K562 (cell line): Measurements from ENCODE around the gene LIMS2. TPM values are rescaled to one million over a fixed set of nuclear protein-coding genes. Genes with fewer than 3 reads are reported as not detected.

Experiments
- ATAC-seq: fragments of 200-7000 bp; cut with Tn5 transposase; 3 replicates; pipeline ENCODE4 v1.9.1; 2020; ENCODE audit warnings: moderate library complexity
- BruUV-seq: library from RNA; stranded (reverse); fragments of 400-500 nt; replicated peaks from 2 replicates; lab custom pipeline; 2021; lab: Mats Ljungman, UMichigan
- CTCF ChIA-PET: fragments of 300-600 bp; formaldehyde crosslinking; extraction: SDS; loops from one replicate; lab custom pipeline; 2021; ENCODE audit warnings: low intra/inter-chr PET ratio; lab: Yijun Ruan, JAX
- POLR2A ChIA-PET: fragments of 300-600, 350-650 bp; sonication (Branson Sonifier 250); formaldehyde crosslinking; extraction: SDS; loops from one replicate; lab custom pipeline; 2021; ENCODE audit warnings: antibody characterized with exemption, inconsistent platforms; lab: Yijun Ruan, JAX
- DNase-seq, 4 experiments: peaks; one replicate each; pipeline versions ENCODE4 v3.0.0 to v3.0.0-alpha.2; 2011 to 2018; ENCODE audit warnings: low spot score in 3 of 4, mixed read lengths in 3 of 4; ENCODE audit errors: extremely low read depth in 1 of 4
- FAIRE-seq: peaks from 2 replicates; lab custom pipeline; 2011; peaks lifted over from hg19 to GRCh38; lab: Jason Lieb, UNC
- H2AFZ ChIP-seq: 2 replicates; pipeline ENCODE4 v1.6.0; 2011; ENCODE audit warnings: low read depth, low read length, control low read depth, inconsistent platforms
- H3K27ac ChIP-seq: fragments of 200-600 bp; 3 replicates; pipeline ENCODE4 v1.8.0; 2011; ENCODE audit warnings: low read depth, mild to moderate bottlenecking, control low read depth, inconsistent platforms, low read length, moderate library complexity, mixed read lengths; ENCODE audit errors: extremely low read depth
- H3K27me3 ChIP-seq, 2 experiments: fragments of 300-600 bp in 1 of 2; 2 replicates in 1 of 2; 3 replicates in 1 of 2; pipeline versions ENCODE4 v1.6.0 to v1.8.0; 2011; ENCODE audit warnings: inconsistent platforms in 2 of 2, low read length in 2 of 2, mild to moderate bottlenecking in 1 of 2, mixed read lengths in 1 of 2, moderate library complexity in 1 of 2; ENCODE audit not compliant: control insufficient read depth in 2 of 2, insufficient read depth in 2 of 2
- H3K36me3 ChIP-seq: fragments of 300-600 bp; 3 replicates; pipeline ENCODE4 v1.8.0; 2011; ENCODE audit warnings: mild to moderate bottlenecking, low read length, inconsistent platforms; ENCODE audit not compliant: control insufficient read depth, insufficient read depth
- H3K4me1 ChIP-seq, 2 experiments: fragments of 200-600 bp in 1 of 2; replicated peaks in 1 of 2; 2 replicates in 1 of 2; 3 replicates in 1 of 2; pipeline versions ENCODE4 v1.5.1 to v1.8.0; 2011; ENCODE audit warnings: inconsistent platforms in 2 of 2, low read length in 2 of 2, mild to moderate bottlenecking in 1 of 2, mixed read lengths in 1 of 2, moderate library complexity in 1 of 2; ENCODE audit not compliant: control insufficient read depth in 2 of 2, insufficient read depth in 2 of 2
- H3K4me2 ChIP-seq: 2 replicates; pipeline ENCODE4 v1.6.1; 2011; ENCODE audit warnings: low read length, control low read depth, inconsistent platforms, mixed read lengths; ENCODE audit not compliant: insufficient read depth
- H3K4me3 ChIP-seq: fragments of 200-600 bp; sonication (generic), shearing (Covaris generic); 2 replicates; pipeline ENCODE4 v1.5.1; 2016; ENCODE audit warnings: control low read depth, inconsistent platforms
- H3K79me2 ChIP-seq: fragments of 200-600 bp; 3 replicates; pipeline ENCODE4 v1.8.0; 2011; ENCODE audit warnings: low read length, inconsistent platforms; ENCODE audit not compliant: control insufficient read depth, insufficient read depth
- H3K9ac ChIP-seq, 2 experiments: 2 replicates each; pipeline versions ENCODE4 v1.6.0 to v1.6.1; 2011; ENCODE audit warnings: low read depth in 2 of 2, low read length in 2 of 2, control low read depth in 1 of 2, inconsistent platforms in 1 of 2, mild to moderate bottlenecking in 1 of 2, mixed read lengths in 1 of 2; ENCODE audit not compliant: insufficient read depth in 1 of 2
- H3K9me1 ChIP-seq: one replicate; pipeline ENCODE4 v1.6.0; 2011; ENCODE audit warnings: inconsistent platforms, mild to moderate bottlenecking, low read length, moderate library complexity; ENCODE audit not compliant: control insufficient read depth, insufficient read depth
- H3K9me3 ChIP-seq: replicated peaks from 2 replicates; pipeline ENCODE4 v1.5.1; 2011; ENCODE audit warnings: low read depth, low read length, inconsistent platforms; ENCODE audit not compliant: control insufficient read depth, insufficient read depth
- H4K20me1 ChIP-seq: replicated peaks from 2 replicates; pipeline ENCODE4 v1.6.1; 2011; ENCODE audit warnings: low read length, inconsistent platforms, mixed read lengths; ENCODE audit not compliant: control insufficient read depth, insufficient read depth
- EGR1 ChIP-seq: fragments of 450-650 bp; conservative IDR thresholded peaks from 2 replicates; pipeline ENCODE4 v1.6.1; 2017; ENCODE audit warnings: mild to moderate bottlenecking
- EP300 ChIP-seq: IDR thresholded peaks from 2 replicates; pipeline ENCODE4 v1.6.1; 2012; ENCODE audit warnings: low read length, improper control_type of control experiment
- HMBOX1 ChIP-seq: sonication (generic); IDR thresholded peaks from 2 replicates; pipeline ENCODE4 v1.6.1; 2016
- KAT8 ChIP-seq: fragments of 450-650 bp; IDR thresholded peaks from 2 replicates; pipeline ENCODE4 v1.6.1; 2016; ENCODE audit warnings: low read depth, mild to moderate bottlenecking
- PHTF2 ChIP-seq: fragments of 250-450 bp; sonication (Bioruptor Pico); IDR thresholded peaks from 2 replicates; pipeline ENCODE4 v1.5.0; 2021; ENCODE audit warnings: mild to moderate bottlenecking
- SREBF1 ChIP-seq: fragments of 150-350 bp; IDR thresholded peaks from 2 replicates; pipeline ENCODE4 v1.6.1; 2014; ENCODE audit warnings: antibody characterized with exemption, low read depth, low read length, borderline replicate concordance
- ZC3H4 ChIP-seq: sonication (generic); formaldehyde crosslinking; IDR thresholded peaks from 2 replicates; pipeline ENCODE4 v1.9.0; 2021; ENCODE audit warnings: missing genetic modification reagents, borderline replicate concordance
- ZNF316 ChIP-seq: fragments of 450-650 bp; IDR thresholded peaks from 2 replicates; pipeline ENCODE4 v1.6.1; 2016
- WGBS: fragments of 100-300 bp; shearing (Covaris generic); methylation state at CpG from one replicate; pipeline ENCODE4 v1.1.6; 2016; ENCODE audit warnings: low coverage, mixed read lengths; ENCODE audit not compliant: insufficient coverage; ENCODE audit errors: missing lambda C conversion rate; 5-methylcytosine and 5-hydroxymethylcytosine counted together
- in situ Hi-C: fragments of 300-500 bp; cut with MboI; formaldehyde crosslinking; loops from 4 replicates; pipeline ENCODE4 v1.15.0; 2018; ENCODE audit warnings: inconsistent platforms, mixed read lengths
- intact Hi-C: fragments of 100-400 bp; cut with micrococcal nuclease; formaldehyde crosslinking; loops from 2 replicates; pipeline ENCODE4 v1.14.2; 2022
- polyA plus RNA-seq, 8 experiments: library from polyadenylated mRNA; depleted of rRNA in 4 of 8; stranded (reverse) in 5 of 8; unstranded in 3 of 8; fragments of >200 nt; fragmentation: Nextera tagmentation in 2 of 8; fragmentation: Illumina TruSeq in 1 of 8; extraction: Ambion mirVana in 2 of 8; extraction: Trizol in 1 of 8; gene quantifications; 2 replicates each; pipeline versions ENCODE4 v1.2.1 to v1.2.3, GENCODE V29; 2011 to 2014; ENCODE audit warnings: inconsistent platforms in 1 of 8, missing spikeins in 1 of 8
- total RNA-seq, 7 experiments: library from RNA; depleted of rRNA in 6 of 7; stranded (reverse); fragments of >200 nt in 6 of 7; fragmentation: Illumina TruSeq in 2 of 7; extraction: Trizol in 2 of 7; gene quantifications; 2 replicates each; pipeline versions ENCODE4 v1.2.1 to v1.2.3, GENCODE V29; 2011 to 2021; ENCODE audit warnings: low replicate concordance in 1 of 7

Gene LIMS2
- total and polyA plus RNA-seq, 9 of the 15 experiments (the other 6 are each of a cell fraction or from before 2014, with no cell fraction given): 0.04 to 0.22 TPM; not detected in 7

GRCh38 chr2:127634066-127634617 is 41.2 kb downstream of the LIMS2 start:
- no peaks in the 10 kb centered on the region for H3K9me1 ChIP-seq
- peaks cover 14 to 72% of the 10 kb centered on the region in 2 experiments for H3K4me1 ChIP-seq
- peaks cover 4% of the 10 kb centered on the region; the same call in 1 of the 2 replicates for H4K20me1 ChIP-seq
- no peak overlapping the region for H3K27ac ChIP-seq
- H2AFZ ChIP-seq: no peak overlapping the region
- H3K9ac ChIP-seq: no peak overlapping the region
- DNase-seq: no peak
- intact Hi-C loops (no loop called here), in situ Hi-C loops (no loop called here)
- TF ChIP-seq PHTF2 (CRISPR knock-in tag) (no peak), EGR1 (peak; percentile 25; the same call in 1 of the 2 replicates)
- ChIA-PET CTCF (no interaction called here), POLR2A (no interaction called here)
- H3K4me2 ChIP-seq: no peak overlapping the region
- H3K79me2 ChIP-seq: no peaks in the 10 kb centered on the region
- no peaks in the 10 kb centered on the region for H3K9me3 ChIP-seq
- 22% methylated on average over 16 of the region's 16 CpGs for WGBS
- H3K36me3 ChIP-seq: no peaks in the 10 kb centered on the region
- ATAC-seq: no peak
- no TSS peak for BruUV-seq
- no peak for FAIRE-seq
- H3K27me3 ChIP-seq: peaks cover 7 to 49% of the 10 kb centered on the region in 2 experiments; a peak in 4 of 5 replicates
- no peak overlapping the region for H3K4me3 ChIP-seq

GRCh38 chr2:127633556-127634065 is 41.7 kb downstream of the LIMS2 start:
- Histone ChIP-seq H3K4me2 (no peak overlapping the region), H3K9me1 (no peaks in the 10 kb centered on the region), H3K36me3 (no peaks in the 10 kb centered on the region), H3K4me1 (peaks cover 14 to 72% of the 10 kb centered on the region in 2 experiments), H4K20me1 (peaks cover 4% of the 10 kb centered on the region; the same call in 1 of the 2 replicates), H3K9ac (peak overlapping the region in 1 of 2 experiments; percentile 71; a peak in 1 of 4 replicates), H3K27me3 (peaks cover 7 to 55% of the 10 kb centered on the region in 2 experiments; a peak in 4 of 5 replicates), H3K79me2 (no peaks in the 10 kb centered on the region), H2AFZ (no peak overlapping the region), H3K4me3 (no peak overlapping the region), H3K9me3 (no peaks in the 10 kb centered on the region), H3K27ac (no peak overlapping the region)
- TF ChIP-seq HMBOX1 (no peak), ZNF316 (no peak), EP300 (no peak), SREBF1 (no peak), ZC3H4 (no peak), KAT8 (no peak)
- ATAC-seq (no peak), FAIRE-seq (no peak), DNase-seq (no peak)
- intact Hi-C loops (no loop called here), in situ Hi-C loops (no loop called here)
- POLR2A ChIA-PET: no interaction called here
- WGBS: 17% methylated on average over 9 of the region's 9 CpGs
- BruUV-seq: no TSS peak
- CTCF ChIA-PET: no interaction called here
